GM06990 (cell line): ENCODE data around the gene INSL6.
"Not testable (repeated sequence)": the region's sequence is repeated elsewhere in the genome, so short reads cannot be mapped to it uniquely, and the experiment has no call there.

Source experiments
- DNase-seq: peaks from one replicate; pipeline ENCODE4 v3.0.0-alpha.2; 2011; ENCODE audit not compliant: insufficient read length; ENCODE audit errors: extremely low read depth
- H3K27me3 ChIP-seq: replicated peaks from 2 replicates; pipeline ENCODE4 v1.6.0; 2011; ENCODE audit warnings: low read length; ENCODE audit not compliant: control insufficient read depth, insufficient read depth
- H3K36me3 ChIP-seq: 2 replicates; pipeline ENCODE4 v1.5.1; 2011; ENCODE audit warnings: low read length; ENCODE audit not compliant: control insufficient read depth, insufficient read depth
- H3K4me3 ChIP-seq: replicated peaks from 2 replicates; pipeline ENCODE4 v1.5.1; 2011; ENCODE audit warnings: low read depth, mild to moderate bottlenecking, control low read depth, low read length
- TF ChIP-seq, protein P1 (sequence below): IDR thresholded peaks from 2 replicates; pipeline ENCODE4 v1.5.1; 2011; ENCODE audit warnings: low read length, control low read depth, mild to moderate bottlenecking, inconsistent platforms; ENCODE audit not compliant: insufficient read depth, poor library complexity, severe bottlenecking

Gene INSL6

DNA sequence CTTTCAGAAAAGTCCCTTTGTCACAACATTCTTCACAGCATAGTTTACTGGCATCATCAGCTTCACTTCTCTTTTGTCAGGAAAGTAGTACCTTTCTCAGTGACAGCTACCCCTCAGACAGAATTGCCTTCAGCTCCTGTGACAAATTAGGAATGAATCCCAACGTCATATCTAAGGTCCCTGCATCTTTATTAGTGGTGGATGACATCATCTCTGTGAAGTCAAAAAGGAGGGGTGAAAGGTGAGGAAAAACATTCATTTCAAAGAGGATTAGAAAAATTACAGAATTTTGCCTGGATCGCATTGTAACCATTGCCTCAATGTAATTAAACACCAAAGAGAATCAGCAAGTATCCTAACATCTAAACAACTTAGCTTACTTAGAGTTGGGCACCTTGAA is 7.9 kb upstream of the INSL6 start:
- H3K36me3 ChIP-seq, result no peaks in the 10 kb centered on the region
- H3K4me3 ChIP-seq, result no peak overlapping the region
- no peak for DNase-seq
- TF ChIP-seq, protein P1, sequence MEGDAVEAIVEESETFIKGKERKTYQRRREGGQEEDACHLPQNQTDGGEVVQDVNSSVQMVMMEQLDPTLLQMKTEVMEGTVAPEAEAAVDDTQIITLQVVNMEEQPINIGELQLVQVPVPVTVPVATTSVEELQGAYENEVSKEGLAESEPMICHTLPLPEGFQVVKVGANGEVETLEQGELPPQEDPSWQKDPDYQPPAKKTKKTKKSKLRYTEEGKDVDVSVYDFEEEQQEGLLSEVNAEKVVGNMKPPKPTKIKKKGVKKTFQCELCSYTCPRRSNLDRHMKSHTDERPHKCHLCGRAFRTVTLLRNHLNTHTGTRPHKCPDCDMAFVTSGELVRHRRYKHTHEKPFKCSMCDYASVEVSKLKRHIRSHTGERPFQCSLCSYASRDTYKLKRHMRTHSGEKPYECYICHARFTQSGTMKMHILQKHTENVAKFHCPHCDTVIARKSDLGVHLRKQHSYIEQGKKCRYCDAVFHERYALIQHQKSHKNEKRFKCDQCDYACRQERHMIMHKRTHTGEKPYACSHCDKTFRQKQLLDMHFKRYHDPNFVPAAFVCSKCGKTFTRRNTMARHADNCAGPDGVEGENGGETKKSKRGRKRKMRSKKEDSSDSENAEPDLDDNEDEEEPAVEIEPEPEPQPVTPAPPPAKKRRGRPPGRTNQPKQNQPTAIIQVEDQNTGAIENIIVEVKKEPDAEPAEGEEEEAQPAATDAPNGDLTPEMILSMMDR, result no peak
- no peaks in the 10 kb centered on the region for H3K27me3 ChIP-seq

DNA sequence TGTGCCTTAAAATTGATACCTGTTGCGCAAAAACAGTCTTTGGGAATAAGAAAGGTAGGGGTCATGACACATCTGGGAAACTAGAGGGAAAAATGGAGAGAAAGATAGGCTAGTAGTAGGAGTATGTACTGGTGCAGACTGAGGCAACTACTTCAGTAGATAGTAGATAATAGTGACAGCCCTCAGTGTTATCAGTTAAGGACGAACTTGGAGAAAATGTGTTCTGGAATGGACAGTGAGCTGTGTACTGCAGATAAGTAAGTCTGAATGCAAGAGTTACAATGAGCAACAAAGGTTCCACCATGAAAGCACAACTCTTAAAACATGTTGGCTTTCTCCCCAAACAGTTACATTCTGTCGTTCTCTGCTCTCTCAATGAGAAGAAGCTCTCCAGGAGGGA is 6.5 kb upstream of the INSL6 start:
- no peaks in the 10 kb centered on the region for H3K36me3 ChIP-seq
- DNase-seq, result no peak
- TF ChIP-seq, protein P1, result no peak
- H3K4me3 ChIP-seq, result no peak overlapping the region
- no peaks in the 10 kb centered on the region for H3K27me3 ChIP-seq

DNA sequence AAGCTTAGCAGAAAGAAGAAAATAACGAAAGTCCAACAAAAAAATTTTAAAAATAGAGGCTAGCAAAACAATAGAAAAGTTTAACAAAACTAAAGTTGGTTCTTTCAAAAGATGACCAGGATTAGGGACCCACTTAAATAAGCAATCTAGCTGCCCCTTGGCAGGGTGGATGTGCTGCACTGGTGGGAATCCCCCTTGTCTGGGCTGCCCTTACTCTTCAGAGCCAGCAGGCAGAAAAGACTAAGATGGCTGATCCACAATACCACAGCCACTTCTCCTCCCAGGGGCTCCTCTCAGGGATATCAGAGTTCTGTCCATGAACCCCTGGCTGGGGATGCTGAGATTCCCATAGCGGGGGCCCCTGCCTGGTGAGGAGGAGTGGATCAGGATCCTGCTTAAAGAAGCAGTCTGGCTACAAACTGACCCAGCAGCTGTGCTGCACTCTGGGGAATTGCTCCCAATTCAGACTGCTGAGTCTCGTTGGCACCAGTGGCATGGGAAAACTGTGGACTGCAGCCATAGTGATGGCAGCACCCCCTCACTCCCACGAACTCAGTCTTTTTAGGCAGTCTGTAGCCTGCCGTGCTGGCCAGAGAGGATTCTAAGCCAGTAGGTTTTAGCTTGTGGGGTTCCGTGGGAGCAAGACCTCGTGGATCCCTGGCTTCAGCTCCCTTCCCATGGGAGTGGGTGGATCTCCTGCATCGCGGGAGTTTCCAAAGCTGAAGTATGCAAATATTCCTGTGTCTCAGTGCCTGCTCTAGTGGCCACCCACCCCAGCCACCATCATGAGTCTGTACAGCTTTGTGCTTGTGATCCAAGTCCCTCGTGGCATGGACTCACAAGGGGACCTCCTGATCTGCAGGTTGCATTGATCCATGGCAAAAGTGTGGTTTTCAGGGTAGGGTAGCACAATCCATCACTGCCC is 2.9 kb upstream of the INSL6 start:
- no peak for DNase-seq
- TF ChIP-seq, protein P1, result no peak
- Histone ChIP-seq H3K4me3 (no peak overlapping the region), H3K27me3 (no peaks in the 10 kb centered on the region), H3K36me3 (no peaks in the 10 kb centered on the region)

DNA sequence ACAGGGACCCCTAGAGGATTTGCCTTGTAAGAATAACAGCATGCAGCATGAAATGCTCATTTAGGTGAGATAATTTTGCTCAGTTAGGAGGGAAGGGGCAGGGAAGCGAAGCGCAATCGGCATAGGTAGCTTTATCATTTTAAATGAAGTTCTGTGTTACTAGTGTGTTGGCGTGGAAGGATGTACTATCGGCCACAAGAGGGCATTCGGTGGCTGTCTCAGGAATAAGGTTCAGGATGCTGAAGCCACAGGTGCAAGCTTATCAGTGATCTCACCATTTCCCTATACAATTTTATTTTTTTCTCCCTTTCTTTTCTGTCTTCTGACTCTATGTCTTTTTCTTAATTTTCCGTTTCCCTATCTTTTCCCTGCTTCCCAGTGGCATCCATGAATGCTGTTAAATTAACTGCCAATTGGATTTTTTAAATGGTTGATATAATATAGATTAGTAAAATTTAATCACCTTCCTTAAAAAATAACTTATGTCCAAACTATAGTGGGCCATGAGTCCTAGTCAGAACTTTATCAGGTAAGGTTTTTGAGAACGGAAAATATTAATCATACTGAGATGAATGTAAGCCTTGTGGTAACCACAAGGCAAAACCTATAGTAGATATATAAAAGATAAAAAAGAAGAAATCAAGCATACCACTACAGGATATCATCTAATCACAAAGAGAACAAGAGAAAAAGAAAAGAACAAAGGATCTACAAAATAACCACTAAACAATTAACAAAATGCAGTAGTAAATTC is 1.2 kb upstream of the INSL6 start:
- no peak for DNase-seq

DNA sequence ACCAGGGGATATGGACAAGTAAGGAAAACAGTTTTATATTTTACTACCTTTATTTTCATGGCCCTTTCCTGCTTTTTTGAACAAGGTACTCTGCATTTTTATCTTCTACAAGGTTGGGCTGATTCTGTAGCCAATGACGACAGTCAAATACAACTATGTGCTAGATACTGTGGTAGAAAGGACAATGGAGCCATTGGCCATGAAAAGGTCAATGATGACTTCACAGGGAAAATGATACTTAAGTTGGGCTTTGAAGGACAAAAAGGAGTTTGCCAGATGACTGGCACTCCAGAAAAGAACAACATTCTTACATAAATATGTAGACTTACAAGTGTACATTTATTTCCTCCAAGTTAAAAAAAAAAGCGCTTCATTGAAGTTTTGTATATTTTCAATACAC is 663 bp downstream of the INSL6 start:
- no peak overlapping the region for H3K4me3 ChIP-seq
- DNase-seq, result no peak
- TF ChIP-seq, protein P1, result no peak
- no peaks in the 10 kb centered on the region for H3K27me3 ChIP-seq
- H3K36me3 ChIP-seq, result no peaks in the 10 kb centered on the region

More for the DNA sequence above, 1.2 kb upstream of the INSL6 start:
- Histone ChIP-seq H3K27me3 (no peaks in the 10 kb centered on the region), H3K36me3 (no peaks in the 10 kb centered on the region), H3K4me3 (no peak overlapping the region)
- TF ChIP-seq, protein P1, result peak; percentile 33

DNA sequence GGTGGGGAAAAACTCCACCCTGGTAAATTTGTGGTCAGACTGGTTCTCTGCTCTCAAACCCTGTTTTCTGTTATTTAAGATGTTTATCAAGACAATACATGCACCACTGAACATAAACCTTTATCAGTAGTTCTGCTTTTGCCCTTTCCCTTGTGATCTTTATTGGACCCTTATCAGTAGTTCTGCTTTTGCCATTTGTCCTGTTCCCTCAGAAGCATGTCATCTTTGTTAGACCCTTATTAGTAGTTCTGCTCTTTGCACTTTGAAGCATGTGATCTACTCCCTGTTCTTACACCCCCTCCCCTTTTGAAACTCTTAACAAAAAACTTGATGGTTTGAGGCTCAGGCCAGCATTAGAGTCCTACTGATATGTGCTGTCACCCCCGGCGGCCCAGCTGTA is 4.8 kb downstream of the INSL6 start:
- not testable (repeated sequence) for DNase-seq, H3K36me3 ChIP-seq, H3K4me3 ChIP-seq

More for the DNA sequence above, 4.8 kb downstream of the INSL6 start:
- H3K27me3 ChIP-seq, result not testable (repeated sequence)
